Right lobe of liver (tissue), 6 donors: ENCODE results near the gene C16orf92. TPM values are rescaled to one million over a fixed set of nuclear protein-coding genes. Genes with fewer than 3 reads are reported as not detected.

Experiments used
- ATAC-seq, 4 donors: fragments of 200-7000 bp; cut with Tn5 transposase; one replicate each; pipeline ENCODE4 v1.9.1; 2020; ENCODE audit warnings: mild to moderate bottlenecking in 4 of 4, moderate library complexity in 4 of 4
- DNase-seq, 3 donors: peaks; one replicate each; pipeline ENCODE4 v3.0.0-alpha.2; 2020
- H3K27ac ChIP-seq, 3 donors: fragments of 200-600 bp; one replicate each; pipeline ENCODE4 v1.8.0; 2022
- H3K27me3 ChIP-seq, 2 donors: fragments of 200-600 bp; one replicate each; pipeline ENCODE4 v1.8.0; 2022
- H3K36me3 ChIP-seq, 4 donors: fragments of 200-600 bp; sonication (generic) in 1 of 4; one replicate each; pipeline versions ENCODE4 v1.5.1 to v1.8.0; 2017 to 2022; ENCODE audit warnings: control low read depth in 1 of 4
- H3K4me1 ChIP-seq, 4 donors: fragments of 200-600 bp; sonication (generic) in 1 of 4; one replicate each; pipeline versions ENCODE4 v1.5.1 to v1.8.0; 2017 to 2022; ENCODE audit warnings: control low read depth in 1 of 4
- H3K4me3 ChIP-seq, 3 donors: fragments of 200-600 bp; one replicate each; pipeline ENCODE4 v1.8.0; 2022
- H3K9me3 ChIP-seq, 4 donors: fragments of 200-600 bp; sonication (generic) in 1 of 4; one replicate each; pipeline versions ENCODE4 v1.5.1 to v1.8.0; 2017 to 2022; ENCODE audit warnings: control low read depth in 1 of 4
- CTCF ChIP-seq, 4 donors: fragments of 200-600 bp in 3 of 4; fragments of 450-650 bp in 1 of 4; IDR thresholded peaks; one replicate each; pipeline versions ENCODE4 v1.5.1 to v1.8.0; 2016 to 2022; ENCODE audit warnings: antibody characterized with exemption in 4 of 4, mild to moderate bottlenecking in 2 of 4
- POLR2A ChIP-seq: fragments of 450-650 bp; IDR thresholded peaks from one replicate; pipeline ENCODE4 v1.6.1; 2017; ENCODE audit warnings: antibody characterized with exemption, mild to moderate bottlenecking
- WGBS: methylation state at CpG from one replicate; pipeline ENCODE4 v1.1.6; 2018; ENCODE audit warnings: low coverage, low lambda C conversion rate; ENCODE audit not compliant: insufficient coverage; ENCODE audit errors: missing lambda C conversion rate; 5-methylcytosine and 5-hydroxymethylcytosine counted together
- intact Hi-C, 2 donors: fragments of 100-400 bp; cut with DNase I; formaldehyde crosslinking; loops; one replicate each; pipeline versions ENCODE4 v1.11.2 to v1.14.1; 2022
- total RNA-seq, 6 experiments: library from RNA; depleted of rRNA in 2 of 6; stranded (reverse); fragments of >200 nt in 2 of 6; fragmentation: NEBNext Ultra II Directional in 3 of 6; extraction: Animal tissue kit (Norgen Biotek cat#: 25700) in 3 of 6; gene quantifications; one replicate each; pipeline versions ENCODE4 v1.1.0 to v1.2.4, GENCODE V29; 2016 to 2023
- donor health status: DM: no; HTN: yes; CAD: no.
- donor health status: DM: no; HTN: no; CAD: no.
- donor health status: DM: no; HTN: no; CAD: no.
- donor health status: DM: no; HTN: yes; CAD: no.
- donor health status: DM: no; HTN: yes; CAD: no.

C16orf92 gene
- total RNA-seq, 6 experiments from 2014 or later = not detected

GRCh38 chr16:29985271-29985811 is 37.7 kb upstream of the C16orf92 start:
- H3K36me3 ChIP-seq = peaks cover 0 to 80% (median 37%) of the 10 kb centered on the region in 4 donors
- H3K27ac ChIP-seq = no peak overlapping the region
- no peak overlapping the region for H3K4me3 ChIP-seq
- TF ChIP-seq POLR2A = no peak
- ATAC-seq = no peak
- no peaks in the 10 kb centered on the region for H3K27me3 ChIP-seq
- intact Hi-C loops = no loop called here
- H3K9me3 ChIP-seq = no peaks in the 10 kb centered on the region
- peak in 1 of 3 donors; percentile 37 for DNase-seq
- H3K4me1 ChIP-seq = no peaks in the 10 kb centered on the region
- 96% methylated on average over 12 of the region's 28 CpGs for WGBS

GRCh38 chr16:29986231-29986630 is 36.8 kb upstream of the C16orf92 start:
- Histone ChIP-seq H3K27ac (no peak overlapping the region), H3K36me3 (peaks cover 0 to 80% (median 36%) of the 10 kb centered on the region in 4 donors)
- 100% methylated on average over 1 of the region's 20 CpGs for WGBS

GRCh38 chr16:29986931-29987330 is 36.1 kb upstream of the C16orf92 start:
- H3K9me3 ChIP-seq = no peaks in the 10 kb centered on the region
- H3K4me3 ChIP-seq = no peak overlapping the region
- peaks cover 0 to 1% (median 0%) of the 10 kb centered on the region in 4 donors for H3K4me1 ChIP-seq
- no peak overlapping the region for H3K27ac ChIP-seq
- no peaks in the 10 kb centered on the region for H3K27me3 ChIP-seq
- ATAC-seq (no peak), DNase-seq (peak in 1 of 3 donors; percentile 51)
- peaks cover 0 to 76% (median 32%) of the 10 kb centered on the region in 4 donors for H3K36me3 ChIP-seq
- TF ChIP-seq CTCF (IDR thresholded peaks at IDR 0.05) (no peak), POLR2A (no peak)
- WGBS = no CpG with 5 or more reads among the region's 5 CpGs
- intact Hi-C loops = no loop called here

More at GRCh38 chr16:29986231-29986630, 36.8 kb upstream of the C16orf92 start:
- TF ChIP-seq CTCF (IDR thresholded peaks at IDR 0.05) = no peak
- no peak for TF ChIP-seq POLR2A
- no peak for ATAC-seq
- peak in 1 of 3 donors; percentile 35 for DNase-seq
- intact Hi-C loops = no loop called here
- Histone ChIP-seq H3K27me3 (no peaks in the 10 kb centered on the region), H3K4me1 (no peaks in the 10 kb centered on the region), H3K4me3 (no peak overlapping the region), H3K9me3 (no peaks in the 10 kb centered on the region)

GRCh38 chr16:29987371-29988085 is 35.5 kb upstream of the C16orf92 start:
- Histone ChIP-seq H3K36me3 (peaks cover 0 to 73% (median 31%) of the 10 kb centered on the region in 4 donors), H3K27ac (no peak overlapping the region)
- 80% methylated on average over 5 of the region's 35 CpGs for WGBS

More at GRCh38 chr16:29987371-29988085, 35.5 kb upstream of the C16orf92 start:
- H3K27me3 ChIP-seq = no peaks in the 10 kb centered on the region
- DNase-seq (peak in 1 of 3 donors; percentile 44), ATAC-seq (peak in 1 of 4 donors; percentile 8)
- TF ChIP-seq POLR2A = no peak
- no peak for TF ChIP-seq CTCF (IDR thresholded peaks at IDR 0.05)
- H3K4me3 ChIP-seq = no peak overlapping the region
- H3K9me3 ChIP-seq = no peaks in the 10 kb centered on the region
- peaks cover 0 to 4% (median 0%) of the 10 kb centered on the region in 4 donors for H3K4me1 ChIP-seq
- intact Hi-C loops = no loop called here
